GM13976 (cell line): ENCODE measurements around the gene SEC24B.
"Not testable (repeated sequence)": the region's sequence is repeated elsewhere in the genome, so short reads cannot be mapped to it uniquely, and the experiment has no call there.

Source experiments
- DNase-seq: peaks from one replicate; pipeline ENCODE4 v3.0.0; 2012; ENCODE audit warnings: low spot score
- CTCF ChIP-seq: IDR thresholded peaks from 2 replicates; pipeline ENCODE4 v1.5.1; 2012; ENCODE audit warnings: borderline replicate concordance, mild to moderate bottlenecking; ENCODE audit not compliant: insufficient read depth; ENCODE audit errors: extremely low read depth, missing control alignments, control extremely low read depth
- in situ Hi-C: fragments of 300-500 bp; cut with MboI; formaldehyde crosslinking; loops from one replicate; pipeline ENCODE4 v1.12.0; 2022; ENCODE audit warnings: low sequenced_read_pairs, mixed read lengths, inconsistent platforms; ENCODE audit not compliant: unreplicated experiment

Gene SEC24B

GRCh38 chr4:109436504-109436903, 2.9 kb downstream of the SEC24B start:
- in situ Hi-C loops, result no loop called here
- TF ChIP-seq CTCF, result no peak
- DNase-seq, result no peak

GRCh38 chr4:109440948-109441347, 7.3 kb downstream of the SEC24B start:
- TF ChIP-seq CTCF, result no peak
- in situ Hi-C loops, result no loop called here
- DNase-seq, result no peak

- no peak for DNase-seq
- in situ Hi-C loops, result no loop called here
- no peak for TF ChIP-seq CTCF
Measured at GRCh38 chr4:109441862-109442458, 8.3 kb downstream of the SEC24B start.

- in situ Hi-C loops, result no loop called here
- peak; percentile 28 for DNase-seq
- TF ChIP-seq CTCF, result no peak
Measured at GRCh38 chr4:109444182-109444844, 10.7 kb downstream of the SEC24B start.

GRCh38 chr4:109447278-109447677, 13.7 kb downstream of the SEC24B start:
- no peak for DNase-seq
- in situ Hi-C loops, result no loop called here
- no peak for TF ChIP-seq CTCF

GRCh38 chr4:109451544-109452273, 18.1 kb downstream of the SEC24B start:
- in situ Hi-C loops, result no loop called here
- no peak for DNase-seq
- TF ChIP-seq CTCF, result no peak

- DNase-seq, in situ Hi-C loops: not testable (repeated sequence)
Measured at GRCh38 chr4:109453110-109453509, 19.5 kb downstream of the SEC24B start.
